Activated CD4-positive, alpha-beta T cell treated with anti-CD3 and anti-CD28 coated beads, Interleukin-2, amount 50 U/mL, for 4 hours (primary cell): ENCODE data around the gene TEX14.

ENCODE experiments used
- DNase-seq, 2 experiments: peaks; one replicate each; pipeline ENCODE4 v3.0.0-alpha.2; 2020

Gene TEX14

DNA sequence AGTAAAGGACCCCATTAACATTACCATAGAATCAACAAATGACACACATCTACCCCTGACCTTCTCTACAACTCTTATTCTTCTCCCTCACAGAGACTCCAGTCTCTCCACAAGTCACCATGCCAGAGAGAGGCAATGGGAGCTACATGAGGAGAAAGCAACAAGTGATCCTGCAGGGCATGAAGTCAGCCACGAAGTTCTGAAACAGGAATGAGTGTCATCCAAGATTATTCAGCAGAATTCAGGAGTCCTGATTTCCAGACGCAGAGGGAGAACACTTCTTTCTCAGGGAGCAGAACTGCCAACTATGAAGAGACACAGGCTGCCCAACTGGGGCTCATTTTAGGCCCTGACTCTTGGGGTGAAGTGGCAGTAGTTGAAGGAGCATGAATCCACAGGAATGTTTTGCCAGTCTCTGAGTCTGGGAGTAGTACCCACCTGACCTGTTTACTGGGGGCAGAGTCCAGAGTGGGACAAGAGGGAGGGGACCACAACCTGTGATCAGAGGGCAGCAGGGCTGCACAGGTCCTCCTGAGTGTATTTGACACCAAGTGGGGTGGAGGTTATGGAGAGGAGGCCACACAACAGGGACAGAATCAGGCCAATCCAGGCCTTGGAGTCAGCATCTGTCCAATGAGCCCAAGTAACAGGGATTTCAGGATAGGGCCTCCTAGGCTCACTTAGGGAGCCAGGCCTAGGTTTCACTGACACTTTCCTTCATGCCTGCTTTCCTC lies 175.0 kb downstream of the TEX14 start:
- no peak for DNase-seq

DNA sequence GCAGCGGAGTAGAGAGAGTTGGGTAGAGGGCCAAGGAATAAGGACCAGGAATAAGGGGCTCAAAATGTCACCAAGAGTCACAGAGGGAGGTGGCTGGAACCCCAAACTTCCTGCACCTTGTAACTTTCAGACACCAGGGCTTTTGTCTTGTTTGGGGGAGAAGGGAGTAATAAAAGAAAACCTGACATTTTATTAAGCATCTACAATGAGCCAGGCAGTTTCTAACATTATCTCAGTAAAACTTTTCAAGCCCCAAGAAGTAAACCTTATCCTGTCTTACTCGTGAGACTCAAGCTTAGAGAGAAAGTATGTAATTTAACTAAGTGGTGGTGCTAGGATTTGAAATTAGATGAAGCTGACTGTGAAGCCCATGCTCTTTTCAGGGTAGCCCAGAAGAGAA lies 176.6 kb downstream of the TEX14 start:
- DNase-seq: no peak

- DNase-seq: no peak
Measured at GRCh38 chr17:58514770-58515157, 177.1 kb downstream of the TEX14 start.

- peak; percentile 54 to 65 for DNase-seq
Measured at GRCh38 chr17:58513965-58514769, 177.7 kb downstream of the TEX14 start, which contains the start of gene MTMR4. Gene MTMR4, minus strand, starts transcription at chr17:58514638. Its CDS starts 231 bp downstream, at chr17:58514407.

DNA sequence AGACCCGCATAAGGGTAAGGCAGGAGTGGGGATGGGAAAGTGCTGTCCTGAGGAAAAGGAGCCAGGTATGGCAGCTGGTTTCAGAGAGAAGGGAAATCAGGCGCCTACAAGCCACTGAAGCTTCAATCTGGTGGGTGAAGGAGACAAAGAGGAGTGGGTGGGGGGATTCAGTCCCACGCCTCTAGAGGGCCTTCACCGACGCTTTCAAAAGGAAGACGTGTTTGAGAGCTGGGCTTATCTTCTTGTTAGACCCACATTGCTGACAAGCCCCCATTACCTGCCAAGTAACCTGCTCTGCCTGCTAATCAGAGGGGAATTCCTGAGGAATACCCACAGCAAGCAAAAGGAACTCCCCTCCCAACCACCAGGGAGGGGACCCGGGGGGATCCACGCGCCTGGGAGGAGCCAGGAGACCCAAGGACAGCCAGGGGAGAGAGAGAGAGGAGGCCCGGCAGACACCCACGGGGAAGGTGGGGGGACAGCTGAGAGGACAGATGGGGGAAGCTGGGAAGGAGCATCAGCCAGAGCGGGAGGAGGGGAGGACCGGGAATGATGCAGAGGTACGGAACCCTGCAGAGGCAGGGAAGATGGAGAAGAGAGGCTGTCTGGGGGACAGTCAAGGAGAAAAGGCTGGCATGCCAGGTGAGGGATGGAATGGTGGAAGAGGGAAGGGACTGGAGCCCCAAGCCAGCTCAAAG lies 178.4 kb downstream of the TEX14 start:
- no peak for DNase-seq

GRCh38 chr17:58510075-58510474 lies 181.8 kb downstream of the TEX14 start:
- no peak for DNase-seq

DNA sequence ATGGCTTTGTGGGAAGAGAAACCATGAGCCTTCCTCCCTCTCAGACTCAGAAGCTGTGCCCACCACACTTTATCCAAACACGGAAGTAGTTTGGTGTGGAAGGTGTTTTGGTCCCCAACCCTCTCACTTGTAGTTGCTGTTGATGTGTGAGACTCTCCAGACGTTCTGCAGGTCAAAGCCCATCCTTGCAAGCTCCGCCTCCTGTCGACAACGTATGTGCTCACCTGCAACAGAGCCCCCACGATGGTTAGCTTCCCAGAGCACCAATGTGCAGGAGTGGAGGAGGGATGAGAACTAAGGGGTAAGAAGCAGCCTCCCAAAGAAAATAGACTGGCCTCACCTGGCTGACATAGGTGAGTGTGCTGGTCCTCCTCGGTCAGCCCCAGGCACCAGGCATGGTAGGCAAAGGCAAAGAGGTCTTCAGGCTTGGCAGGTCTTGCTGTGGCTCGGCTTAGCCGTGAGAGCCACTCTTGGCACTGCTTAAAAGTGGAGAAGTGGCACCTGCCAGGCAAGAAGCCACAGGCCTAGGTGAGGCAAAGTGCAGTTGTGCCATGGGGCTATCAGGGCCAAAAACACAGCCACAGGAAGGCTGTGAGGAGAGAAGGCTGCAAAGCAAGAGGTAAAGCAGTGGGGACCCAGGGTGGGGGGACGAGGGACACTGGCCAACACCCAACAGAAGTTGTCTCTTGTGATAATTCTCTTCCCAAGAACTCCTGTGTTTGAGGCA lies 183.3 kb downstream of the TEX14 start:
- DNase-seq: no peak

DNA sequence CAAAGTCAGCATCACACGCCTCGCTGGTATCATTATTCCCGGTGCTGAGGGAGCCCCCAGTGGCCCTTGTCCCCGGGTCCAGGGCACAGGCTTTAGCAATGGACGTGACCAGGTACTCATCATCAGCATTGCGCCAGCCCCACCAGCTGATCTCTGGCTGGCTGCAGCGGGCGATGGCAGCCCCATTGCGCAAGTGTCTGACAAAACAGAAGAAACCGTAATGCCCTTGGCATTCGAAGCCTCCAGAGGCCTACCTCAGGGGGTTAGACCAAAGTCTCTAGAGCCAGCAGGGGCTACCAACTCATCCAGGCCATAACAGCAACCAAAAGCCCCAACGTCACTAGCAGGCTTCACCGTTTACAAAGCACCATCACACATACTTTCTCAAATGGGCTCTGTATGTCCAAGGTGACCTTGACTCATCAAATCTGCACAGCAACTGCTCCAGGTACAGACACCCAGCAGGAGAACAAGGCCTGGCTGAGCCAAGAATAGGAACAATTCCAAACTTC lies 184.7 kb downstream of the TEX14 start:
- no peak for DNase-seq
